Stimulated activated CD8-positive, alpha-beta memory T cell treated with anti-CD3 and anti-CD28 coated beads, Interleukin-7, amount 100 ng/mL, for 48 hours (primary cell): ENCODE measurements around the gene OR7A5.
"Not testable (repeated sequence)": the region's sequence is repeated elsewhere in the genome, so short reads cannot be mapped to it uniquely, and the experiment has no call there.

Experiments
- DNase-seq, 2 donors: peaks; one replicate each; pipeline ENCODE4 v3.0.0-alpha.2; 2020; ENCODE audit warnings: low read depth in 1 of 2; ENCODE audit errors: extremely low read depth in 1 of 2

Gene OR7A5

DNA sequence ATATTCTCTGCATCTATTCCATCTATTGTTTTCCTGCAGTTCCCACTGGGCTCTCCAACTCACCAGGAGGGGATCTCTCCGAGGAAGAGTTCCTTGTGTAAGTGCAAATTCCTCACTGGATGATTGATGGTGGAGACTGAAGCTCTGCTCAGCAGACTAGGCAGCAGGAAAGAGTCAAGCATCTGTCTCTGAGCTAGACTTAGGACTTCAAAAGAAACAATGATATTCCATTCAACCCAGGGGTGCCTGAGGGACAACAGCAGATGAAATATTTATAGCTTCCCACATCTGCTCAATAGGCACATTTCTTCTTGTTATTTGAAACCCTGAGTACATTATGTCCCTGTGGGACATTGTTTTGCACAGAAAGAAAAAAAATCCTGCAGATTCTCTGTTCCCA lies at the start of gene OR7A5, which contains the start of gene OR7C1:
Gene OR7A5 (minus strand): TSS at position 175 of the 400 bp plus-strand sequence. CDS start 6,944 bp downstream, outside the sequence.
Gene OR7C1 (minus strand): TSS at position 175 of the 400 bp plus-strand sequence. CDS start 35,049 bp downstream, outside the sequence.
- no peak for DNase-seq

DNA sequence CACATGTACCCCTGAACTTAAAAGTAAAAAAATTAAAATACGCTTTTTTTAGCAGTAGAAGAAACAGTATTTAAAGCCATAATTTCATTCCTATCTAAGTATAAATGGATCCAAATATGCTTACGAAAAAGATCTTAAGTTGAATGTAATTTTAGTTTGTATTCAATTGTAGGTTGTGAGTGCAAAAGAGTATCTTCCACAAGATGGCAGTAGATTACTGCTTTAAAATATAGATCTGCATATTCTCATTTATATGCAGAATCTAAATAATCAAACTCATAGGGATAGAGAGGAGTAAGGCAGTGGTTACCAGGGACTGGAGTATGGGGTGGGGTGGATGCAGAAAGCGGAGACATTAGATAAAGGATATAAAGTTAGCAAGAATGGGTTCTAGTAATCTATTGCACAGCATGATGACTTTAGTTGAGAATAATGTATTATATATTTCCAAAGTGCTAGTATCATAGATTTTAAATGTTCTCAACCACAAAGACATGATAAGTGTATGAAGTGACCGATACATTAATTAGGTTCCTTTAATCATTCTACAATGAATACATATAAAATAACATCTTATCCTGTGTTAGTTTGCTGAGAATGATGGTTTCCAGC lies 36.7 kb upstream of the OR7A5 start:
- no peak for DNase-seq

DNA sequence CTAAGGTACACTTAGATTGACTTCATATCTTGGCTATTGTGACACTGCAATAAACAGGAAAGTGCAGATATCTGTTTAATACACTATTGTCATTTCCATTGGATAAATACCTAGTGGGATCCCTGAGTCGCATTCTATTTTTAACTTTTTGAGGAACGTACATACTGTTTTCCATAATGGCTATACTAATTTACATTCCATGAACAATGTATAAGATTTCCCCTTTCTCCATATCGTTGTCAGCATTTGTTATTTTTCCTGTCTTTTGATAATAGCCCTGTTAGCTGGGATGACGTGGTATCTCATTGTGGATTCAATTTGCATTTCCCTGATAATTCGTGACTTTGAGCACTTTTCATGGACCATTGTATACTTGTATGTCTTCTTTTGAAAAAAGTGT lies 33.5 kb upstream of the OR7A5 start:
- no peak for DNase-seq

DNA sequence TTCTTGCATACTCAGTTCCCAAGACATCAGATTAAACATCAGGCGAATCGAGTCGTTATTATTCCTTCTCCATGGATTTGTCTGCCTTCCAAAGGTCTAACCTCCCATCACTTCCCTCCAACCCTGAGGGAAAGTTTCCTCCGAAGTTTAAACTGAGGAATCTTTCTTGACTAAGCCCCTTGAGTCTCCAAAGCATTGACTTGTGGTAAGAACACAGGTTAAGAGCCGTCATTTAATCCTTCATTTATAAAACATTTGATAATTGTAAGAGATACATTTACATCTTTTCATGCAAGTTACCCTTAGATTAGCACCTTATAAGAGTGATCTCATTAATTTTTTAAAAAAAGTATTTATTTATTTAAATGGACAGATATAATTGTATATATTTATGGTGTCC lies 13.8 kb upstream of the OR7A5 start, which contains the start of gene OR7A10:
Gene OR7A10 (minus strand): TSS at position 101 of the 400 bp plus-strand sequence. CDS start 7,045 bp downstream, outside the sequence.
- DNase-seq, result no peak

DNA sequence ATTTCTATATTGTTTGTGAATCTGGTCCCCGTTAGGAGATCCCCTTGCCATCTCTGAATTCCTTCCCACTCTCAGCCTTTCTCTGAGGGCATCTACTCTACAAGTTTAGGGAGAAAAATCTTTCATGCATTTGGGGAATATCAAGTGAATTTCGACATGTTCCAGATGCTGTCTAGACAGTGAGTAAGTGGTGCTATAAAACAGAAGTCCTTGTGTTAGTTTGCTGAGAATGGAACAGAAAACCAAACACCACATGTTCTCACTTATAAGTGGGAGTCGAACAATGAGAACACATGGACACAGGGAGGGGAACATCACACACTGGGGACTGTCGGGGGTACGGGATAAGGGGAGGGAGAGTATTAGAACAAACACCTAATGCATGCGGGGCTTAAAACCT lies 8.6 kb upstream of the OR7A5 start:
- no peak for DNase-seq

DNA sequence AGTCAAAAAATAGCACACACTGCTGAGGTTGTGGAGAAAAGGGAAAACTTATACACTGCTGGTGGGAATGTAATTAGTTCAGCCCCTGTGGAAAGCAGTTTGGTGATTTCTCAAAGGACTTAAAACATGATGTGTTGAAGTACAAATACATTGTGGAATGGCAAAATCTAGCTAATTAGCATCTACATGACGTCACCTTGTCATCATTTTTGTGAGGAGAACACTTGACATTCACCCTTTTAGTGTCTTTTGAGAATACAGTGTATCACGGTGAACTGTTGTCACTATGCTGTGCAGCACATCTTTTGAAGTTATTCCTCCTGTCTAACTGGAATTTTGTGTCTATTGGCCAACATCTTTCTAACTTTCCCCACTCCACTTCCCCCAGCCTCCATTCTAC lies 8.2 kb upstream of the OR7A5 start:
- DNase-seq, result no peak

DNA sequence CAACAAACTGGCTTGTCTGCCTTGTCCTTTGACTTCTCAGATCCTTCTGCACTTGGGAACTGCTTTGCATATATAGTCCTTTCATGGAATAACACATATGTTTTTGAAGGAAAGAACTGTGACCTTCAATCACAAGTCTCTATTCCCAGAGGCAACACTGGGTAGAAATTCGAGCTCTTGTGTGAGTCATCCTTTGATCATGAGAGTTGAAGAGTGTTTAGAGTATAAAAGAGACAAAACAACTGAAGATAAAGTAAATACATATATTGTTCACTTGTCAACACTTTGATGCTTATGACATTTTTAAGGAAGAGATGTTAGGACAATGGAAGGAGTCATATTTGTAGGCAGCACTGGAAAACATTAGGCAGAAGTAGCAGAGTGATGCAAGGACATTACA lies 5.2 kb upstream of the OR7A5 start:
- no peak for DNase-seq

DNA sequence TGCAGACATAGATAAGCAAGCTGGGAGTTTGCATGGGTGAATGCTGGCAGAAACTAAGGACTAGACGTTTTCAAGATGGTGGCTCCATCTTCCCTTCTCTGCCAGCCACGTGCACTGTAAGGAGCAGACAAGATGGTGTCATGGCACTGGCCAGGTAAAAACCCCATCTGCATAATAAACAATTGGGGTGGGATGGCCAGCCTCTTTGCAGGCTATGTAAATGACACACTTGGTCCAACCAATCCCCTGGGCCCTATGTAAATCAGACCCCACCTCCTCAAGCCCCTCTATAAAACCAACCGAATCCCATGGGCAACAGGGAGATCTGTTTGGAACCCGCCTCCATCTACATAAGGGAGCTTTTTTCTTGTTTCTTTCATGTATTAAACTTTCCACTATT lies 2.4 kb upstream of the OR7A5 start:
- no peak for DNase-seq

DNA sequence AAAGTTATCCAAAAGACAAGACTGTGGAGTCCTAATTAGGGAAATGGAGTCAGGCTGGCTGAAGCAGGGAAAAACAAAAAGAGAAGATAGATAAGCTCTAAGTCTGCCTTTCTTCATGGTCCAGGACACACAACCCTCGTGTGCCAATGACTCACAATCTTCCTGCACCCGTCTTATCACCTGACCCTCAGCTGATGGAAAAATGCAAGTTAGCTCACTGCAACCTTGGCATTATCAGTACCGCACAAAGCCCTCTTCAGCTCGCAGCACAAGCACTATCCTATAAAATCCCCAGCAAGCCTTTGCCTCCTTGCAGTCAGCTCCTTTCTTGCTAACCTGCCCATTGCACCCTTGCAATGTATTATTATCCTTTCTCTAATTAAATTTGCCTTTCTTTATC lies 4.3 kb downstream of the OR7A5 start:
- DNase-seq, result no peak

DNA sequence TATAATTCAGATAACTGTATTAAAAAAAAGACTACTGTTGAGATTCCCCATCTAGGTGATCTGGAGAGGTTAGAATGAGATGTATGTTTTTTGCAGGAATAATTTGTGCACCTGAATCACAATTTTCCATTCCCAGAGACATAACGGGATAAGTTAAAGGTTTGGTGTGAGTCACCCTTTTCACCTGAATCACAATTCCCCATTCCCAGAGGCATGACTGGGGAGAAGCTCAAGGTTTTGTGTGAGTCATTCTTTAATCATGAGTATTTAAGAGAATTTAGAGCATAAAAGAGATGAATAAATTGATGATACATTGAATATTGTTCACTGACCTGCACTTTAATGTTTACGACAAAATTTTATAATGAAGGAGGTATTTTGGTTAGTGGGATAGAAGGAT lies 9.0 kb downstream of the OR7A5 start:
- no peak for DNase-seq

DNA sequence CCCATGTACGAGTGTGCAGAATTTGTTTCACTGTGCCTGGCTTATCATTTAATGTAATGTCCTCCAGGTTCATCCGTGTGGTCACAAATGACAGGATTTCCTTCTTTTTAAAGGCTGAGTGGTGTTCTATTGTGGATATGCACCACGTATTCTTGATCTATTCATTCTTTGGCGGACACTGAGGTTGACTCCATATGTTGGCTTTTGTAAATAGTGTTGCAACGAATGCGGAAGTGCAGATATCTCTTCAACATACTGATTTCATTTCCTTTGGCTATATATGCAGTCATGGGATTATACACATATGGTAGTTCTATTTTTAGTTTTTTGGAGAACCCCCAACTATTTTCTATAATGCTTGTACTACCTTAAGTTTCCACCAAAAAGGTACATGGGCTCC lies 13.0 kb downstream of the OR7A5 start:
- no peak for DNase-seq

DNA sequence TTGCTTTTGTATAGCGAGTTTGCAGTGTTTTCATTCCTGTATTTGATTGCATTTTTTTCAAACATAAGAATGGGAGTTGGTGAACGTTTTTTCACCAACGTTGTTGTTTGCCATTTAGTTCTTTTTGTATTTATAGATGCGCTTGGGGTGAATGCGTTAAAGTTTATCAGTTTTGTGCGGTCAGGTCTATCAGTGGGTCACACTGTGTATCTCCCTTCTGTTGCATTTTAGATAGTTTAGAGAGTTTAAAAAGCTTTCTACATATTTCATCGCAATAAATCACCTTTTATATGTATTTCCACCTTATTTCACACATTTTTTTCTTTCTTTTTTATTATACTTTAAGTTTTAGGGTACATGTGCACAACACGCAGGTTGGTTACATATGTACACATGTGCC lies 16.4 kb downstream of the OR7A5 start:
- DNase-seq, result no peak

DNA sequence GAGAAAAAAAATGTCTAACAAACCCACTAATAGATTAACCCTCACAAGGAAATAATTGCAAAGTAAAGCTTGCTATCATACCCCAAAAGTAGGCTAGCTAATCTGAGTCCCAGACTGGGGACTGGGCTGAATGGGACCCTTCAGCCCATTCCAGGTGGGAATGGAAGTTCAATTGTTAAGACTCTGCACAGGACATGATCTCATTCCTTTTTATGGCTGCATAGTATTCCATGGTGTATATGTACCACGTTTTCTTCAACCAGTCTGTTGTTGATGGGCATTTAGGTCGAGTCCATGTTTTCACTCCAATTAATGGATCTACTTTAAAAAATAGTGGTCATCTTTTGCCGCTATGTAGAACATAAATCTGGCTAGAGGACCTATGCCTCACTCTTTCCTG lies 17.9 kb downstream of the OR7A5 start:
- no peak for DNase-seq

DNA sequence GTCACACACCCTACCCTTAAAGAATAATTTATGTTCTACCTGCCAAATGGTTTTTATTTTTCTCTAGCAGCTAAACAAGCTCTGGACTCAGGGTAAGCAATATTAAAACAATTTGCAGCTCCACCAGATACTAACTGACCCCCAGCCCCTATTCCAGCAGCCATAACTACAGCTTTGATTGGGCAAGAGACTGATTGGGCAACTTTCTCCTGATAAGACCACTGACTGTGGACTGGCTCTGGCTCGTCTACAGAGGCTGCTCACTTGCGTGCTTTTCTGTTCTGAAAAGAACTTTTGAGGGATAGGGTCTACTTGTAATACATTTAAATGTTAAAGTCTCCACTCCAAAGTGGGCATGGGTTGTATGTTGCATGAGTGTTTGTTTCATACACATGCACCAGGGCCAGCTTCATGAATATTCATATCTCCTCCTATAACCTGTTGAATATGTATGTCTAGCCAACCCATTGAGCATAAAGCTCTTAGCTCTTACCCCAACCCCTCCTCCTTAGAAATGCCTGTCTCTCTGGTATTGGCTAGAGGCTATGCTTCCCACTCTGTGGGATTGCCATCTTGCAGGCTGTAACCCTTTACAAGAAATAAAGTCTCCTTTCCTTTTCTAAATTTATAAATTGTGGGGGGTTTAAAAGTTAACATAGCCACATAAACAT lies 19.9 kb downstream of the OR7A5 start:
- no peak for DNase-seq

DNA sequence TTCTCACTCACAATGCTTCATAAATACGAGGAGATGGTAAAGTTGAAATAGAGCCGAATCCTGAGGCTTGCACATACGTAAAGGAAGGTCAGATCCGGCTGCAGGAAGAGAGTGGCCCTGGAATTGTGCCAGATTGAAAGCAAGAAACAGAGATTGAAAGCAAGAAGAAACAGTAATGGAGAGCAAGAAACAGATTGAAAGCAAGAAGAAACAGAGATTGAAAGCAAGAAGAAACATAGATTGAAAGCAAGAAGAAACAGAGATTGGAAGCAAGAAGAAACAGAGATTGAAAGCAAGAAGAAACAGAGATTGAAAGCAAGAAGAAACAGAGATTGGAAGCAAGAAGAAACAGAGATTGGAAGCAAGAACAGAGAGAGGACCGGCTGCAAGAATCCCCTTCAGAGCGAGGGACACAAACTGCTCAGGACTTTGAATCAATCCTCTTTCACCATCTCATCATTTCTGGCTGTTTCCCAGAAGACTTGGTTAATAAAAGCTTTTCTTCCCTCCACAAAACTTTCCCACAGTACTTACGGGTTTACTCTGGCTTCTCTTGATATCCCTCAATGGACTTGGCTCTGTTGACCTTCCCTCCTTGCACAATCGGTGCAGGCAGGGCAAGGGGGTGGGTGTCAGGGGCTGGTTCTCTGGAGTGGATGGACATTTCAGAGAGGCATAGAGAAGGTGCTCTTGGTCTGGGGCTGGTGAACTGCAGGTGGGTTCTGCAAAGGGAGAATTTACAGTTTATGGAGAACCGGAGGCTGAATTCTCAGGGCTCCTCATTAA lies 25.5 kb downstream of the OR7A5 start:
- DNase-seq, result no peak

DNA sequence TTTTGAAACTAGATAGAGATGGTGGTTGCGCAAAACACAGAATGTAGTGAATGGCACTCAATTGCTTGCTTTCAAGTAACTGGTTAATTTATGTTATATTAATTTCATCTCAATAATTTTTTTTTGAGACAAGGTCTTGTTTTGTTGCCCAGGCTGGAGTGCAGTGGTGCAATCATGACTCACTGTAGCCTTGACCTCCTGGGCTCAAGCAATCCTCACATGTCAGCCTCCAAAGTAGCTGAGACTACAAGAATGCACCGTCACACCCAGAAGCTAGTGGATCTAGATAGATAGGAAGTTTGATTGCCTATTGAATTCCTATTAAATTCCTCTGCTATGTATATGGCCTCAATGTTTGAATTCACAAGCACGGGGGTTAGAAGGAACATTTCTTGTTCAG lies 30.2 kb downstream of the OR7A5 start:
- no peak for DNase-seq

DNA sequence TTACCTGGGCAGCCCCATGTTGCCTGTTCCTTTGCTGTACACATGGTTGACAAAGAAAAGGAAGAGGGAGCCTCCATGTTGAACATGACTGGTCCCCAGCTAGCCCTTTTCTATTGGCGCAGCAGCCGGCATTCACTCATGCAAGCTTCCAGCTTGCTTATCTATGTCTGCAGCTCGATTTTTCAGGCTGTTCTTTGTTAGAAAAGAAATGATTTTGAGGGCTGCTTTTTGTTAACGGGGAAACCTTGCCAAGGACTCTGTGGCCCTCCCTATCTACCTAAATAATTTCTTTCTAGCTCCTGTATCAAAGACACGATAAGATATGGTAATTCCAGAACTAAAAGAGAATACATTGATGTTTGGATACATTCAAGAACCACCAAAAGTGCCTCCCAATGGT lies 36.2 kb downstream of the OR7A5 start:
- no peak for DNase-seq

DNA sequence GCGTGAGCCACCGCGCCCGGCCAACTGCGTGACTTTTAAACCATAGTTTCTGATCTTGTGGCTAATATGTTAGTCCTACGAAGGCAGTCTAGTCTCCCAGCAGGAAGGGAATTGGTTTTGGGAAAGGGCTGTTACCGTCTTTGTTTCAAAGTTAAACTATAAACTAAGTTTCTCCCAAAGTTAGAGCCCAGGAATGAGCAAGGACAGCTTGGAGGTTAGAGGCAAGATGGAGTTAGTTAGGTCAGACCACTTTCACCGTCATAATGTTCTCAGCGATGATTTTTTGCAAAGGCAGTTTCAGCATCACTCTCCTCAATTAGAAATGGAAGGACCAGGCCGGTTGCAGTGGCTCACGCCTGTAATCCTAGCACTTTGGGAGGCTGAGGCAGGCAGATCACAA lies 39.0 kb downstream of the OR7A5 start:
- DNase-seq, result no peak

DNA sequence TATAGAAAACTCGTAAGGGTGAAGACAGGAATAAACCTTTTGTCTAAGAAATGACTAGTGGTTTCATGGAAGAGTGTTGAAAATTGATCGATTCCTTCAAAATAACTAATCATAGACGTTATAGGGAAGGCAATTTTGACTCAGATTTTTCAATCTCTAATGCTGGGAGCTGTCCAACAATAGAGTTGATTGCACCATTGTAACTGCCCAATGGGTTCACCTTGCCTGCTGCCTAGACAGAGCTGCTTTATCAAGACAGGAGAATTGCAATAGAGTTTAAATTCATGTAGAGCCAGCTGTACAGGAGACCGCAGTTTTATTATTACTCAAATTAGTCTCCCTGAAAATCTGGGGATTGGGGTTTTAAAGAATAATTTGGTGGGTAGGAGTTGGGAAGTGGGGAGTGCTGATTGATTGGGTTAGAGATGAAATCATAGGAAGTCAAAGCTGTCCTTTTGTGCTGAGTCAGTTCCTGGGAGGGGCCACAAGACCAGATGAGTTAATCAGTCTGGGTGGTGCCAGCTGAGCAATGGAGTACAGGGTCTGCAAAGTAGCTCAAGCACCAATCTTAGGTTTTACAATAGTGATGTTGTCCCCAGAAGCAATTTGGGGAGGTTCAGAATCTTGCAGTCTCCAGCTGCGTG lies 39.8 kb downstream of the OR7A5 start:
- no peak for DNase-seq

DNA sequence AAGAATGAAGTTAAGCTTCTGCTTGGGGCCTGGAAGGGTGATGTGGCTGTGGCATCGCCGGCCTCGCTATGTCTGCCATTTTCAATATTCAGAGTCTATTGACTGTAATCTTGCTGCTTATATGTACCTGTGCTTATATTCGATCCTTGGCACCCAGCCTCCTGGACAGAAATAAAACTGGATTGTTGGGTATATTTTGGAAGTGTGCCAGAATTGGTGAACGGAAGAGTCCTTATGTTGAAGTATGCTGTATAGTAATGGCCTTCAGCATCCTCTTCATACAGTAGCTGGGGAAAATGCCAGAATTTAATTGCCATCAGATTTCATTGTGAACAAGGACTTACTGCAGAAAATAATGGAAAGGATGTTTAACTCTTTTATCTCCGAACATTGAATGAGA lies 42.7 kb downstream of the OR7A5 start:
- DNase-seq, result not testable (repeated sequence)

DNA sequence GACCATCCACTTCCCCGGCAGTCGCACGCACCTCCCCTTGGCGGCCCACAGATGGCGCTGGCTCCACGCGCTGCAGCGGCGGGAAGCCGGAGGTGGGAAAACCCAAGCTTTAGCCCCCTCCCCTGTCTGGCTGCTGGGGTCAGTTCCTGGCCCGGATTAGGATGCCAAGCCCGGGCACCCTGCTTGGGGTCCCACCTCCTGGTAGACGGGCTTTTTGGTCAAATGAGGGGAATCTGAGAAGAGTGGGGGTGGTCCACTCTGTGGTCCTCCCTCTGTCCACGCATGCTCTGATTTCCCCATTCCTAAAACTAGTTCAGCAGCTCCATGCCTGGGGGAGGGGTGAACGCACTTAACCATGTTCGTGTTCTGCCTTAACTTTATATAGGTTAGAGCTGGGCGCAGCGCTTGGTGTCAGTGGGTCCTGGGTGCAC lies 48.5 kb downstream of the OR7A5 start:
- DNase-seq, result no peak
